ENCODE measurements around the gene C2orf15.

DNA sequence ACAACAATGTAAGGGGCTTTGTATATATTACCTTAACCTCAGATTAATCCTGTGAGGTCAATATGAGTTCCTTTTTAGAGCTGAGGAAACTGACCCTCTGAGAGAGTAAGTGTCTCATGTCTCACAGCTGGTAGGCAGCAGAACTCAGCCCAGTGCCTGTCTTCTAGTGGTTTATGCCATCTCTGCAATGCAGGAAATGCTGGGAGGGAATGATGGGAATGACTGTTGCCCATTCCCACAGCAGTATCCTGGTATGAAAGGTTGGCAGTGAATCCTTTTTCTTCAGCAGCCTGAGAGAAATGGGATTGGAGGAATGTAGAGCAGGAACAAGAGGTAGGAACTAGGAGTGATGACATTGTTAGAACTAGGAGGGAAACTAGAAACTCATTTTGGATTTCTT lies 45.5 kb downstream of the C2orf15 start:
- TF ChIP-seq POLR2A (conservative IDR thresholded peaks at IDR 0.05) (no peak), ZSCAN29 (IDR thresholded peaks at IDR 0.05) (no peak), BRD4 (IDR thresholded peaks at IDR 0.05) (no peak)
- TF ChIP-seq, protein P1, sequence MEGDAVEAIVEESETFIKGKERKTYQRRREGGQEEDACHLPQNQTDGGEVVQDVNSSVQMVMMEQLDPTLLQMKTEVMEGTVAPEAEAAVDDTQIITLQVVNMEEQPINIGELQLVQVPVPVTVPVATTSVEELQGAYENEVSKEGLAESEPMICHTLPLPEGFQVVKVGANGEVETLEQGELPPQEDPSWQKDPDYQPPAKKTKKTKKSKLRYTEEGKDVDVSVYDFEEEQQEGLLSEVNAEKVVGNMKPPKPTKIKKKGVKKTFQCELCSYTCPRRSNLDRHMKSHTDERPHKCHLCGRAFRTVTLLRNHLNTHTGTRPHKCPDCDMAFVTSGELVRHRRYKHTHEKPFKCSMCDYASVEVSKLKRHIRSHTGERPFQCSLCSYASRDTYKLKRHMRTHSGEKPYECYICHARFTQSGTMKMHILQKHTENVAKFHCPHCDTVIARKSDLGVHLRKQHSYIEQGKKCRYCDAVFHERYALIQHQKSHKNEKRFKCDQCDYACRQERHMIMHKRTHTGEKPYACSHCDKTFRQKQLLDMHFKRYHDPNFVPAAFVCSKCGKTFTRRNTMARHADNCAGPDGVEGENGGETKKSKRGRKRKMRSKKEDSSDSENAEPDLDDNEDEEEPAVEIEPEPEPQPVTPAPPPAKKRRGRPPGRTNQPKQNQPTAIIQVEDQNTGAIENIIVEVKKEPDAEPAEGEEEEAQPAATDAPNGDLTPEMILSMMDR (IDR thresholded peaks at IDR 0.05 in 2 of 3, conservative IDR thresholded peaks at IDR 0.05 in 1 of 3; ENCODE audit: insufficient read depth in 2 of 3, low read depth in 1 of 3, low read length in 3 of 3), result no peak
- TF ChIP-seq, protein P2, sequence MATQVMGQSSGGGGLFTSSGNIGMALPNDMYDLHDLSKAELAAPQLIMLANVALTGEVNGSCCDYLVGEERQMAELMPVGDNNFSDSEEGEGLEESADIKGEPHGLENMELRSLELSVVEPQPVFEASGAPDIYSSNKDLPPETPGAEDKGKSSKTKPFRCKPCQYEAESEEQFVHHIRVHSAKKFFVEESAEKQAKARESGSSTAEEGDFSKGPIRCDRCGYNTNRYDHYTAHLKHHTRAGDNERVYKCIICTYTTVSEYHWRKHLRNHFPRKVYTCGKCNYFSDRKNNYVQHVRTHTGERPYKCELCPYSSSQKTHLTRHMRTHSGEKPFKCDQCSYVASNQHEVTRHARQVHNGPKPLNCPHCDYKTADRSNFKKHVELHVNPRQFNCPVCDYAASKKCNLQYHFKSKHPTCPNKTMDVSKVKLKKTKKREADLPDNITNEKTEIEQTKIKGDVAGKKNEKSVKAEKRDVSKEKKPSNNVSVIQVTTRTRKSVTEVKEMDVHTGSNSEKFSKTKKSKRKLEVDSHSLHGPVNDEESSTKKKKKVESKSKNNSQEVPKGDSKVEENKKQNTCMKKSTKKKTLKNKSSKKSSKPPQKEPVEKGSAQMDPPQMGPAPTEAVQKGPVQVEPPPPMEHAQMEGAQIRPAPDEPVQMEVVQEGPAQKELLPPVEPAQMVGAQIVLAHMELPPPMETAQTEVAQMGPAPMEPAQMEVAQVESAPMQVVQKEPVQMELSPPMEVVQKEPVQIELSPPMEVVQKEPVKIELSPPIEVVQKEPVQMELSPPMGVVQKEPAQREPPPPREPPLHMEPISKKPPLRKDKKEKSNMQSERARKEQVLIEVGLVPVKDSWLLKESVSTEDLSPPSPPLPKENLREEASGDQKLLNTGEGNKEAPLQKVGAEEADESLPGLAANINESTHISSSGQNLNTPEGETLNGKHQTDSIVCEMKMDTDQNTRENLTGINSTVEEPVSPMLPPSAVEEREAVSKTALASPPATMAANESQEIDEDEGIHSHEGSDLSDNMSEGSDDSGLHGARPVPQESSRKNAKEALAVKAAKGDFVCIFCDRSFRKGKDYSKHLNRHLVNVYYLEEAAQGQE (IDR thresholded peaks at IDR 0.05; ENCODE audit: borderline replicate concordance), result no peak
- TF ChIP-seq, protein P2 (CRISPR knock-in tag; IDR thresholded peaks at IDR 0.05; ENCODE audit: low read depth), result no peak
- TF ChIP-seq, protein P3, sequence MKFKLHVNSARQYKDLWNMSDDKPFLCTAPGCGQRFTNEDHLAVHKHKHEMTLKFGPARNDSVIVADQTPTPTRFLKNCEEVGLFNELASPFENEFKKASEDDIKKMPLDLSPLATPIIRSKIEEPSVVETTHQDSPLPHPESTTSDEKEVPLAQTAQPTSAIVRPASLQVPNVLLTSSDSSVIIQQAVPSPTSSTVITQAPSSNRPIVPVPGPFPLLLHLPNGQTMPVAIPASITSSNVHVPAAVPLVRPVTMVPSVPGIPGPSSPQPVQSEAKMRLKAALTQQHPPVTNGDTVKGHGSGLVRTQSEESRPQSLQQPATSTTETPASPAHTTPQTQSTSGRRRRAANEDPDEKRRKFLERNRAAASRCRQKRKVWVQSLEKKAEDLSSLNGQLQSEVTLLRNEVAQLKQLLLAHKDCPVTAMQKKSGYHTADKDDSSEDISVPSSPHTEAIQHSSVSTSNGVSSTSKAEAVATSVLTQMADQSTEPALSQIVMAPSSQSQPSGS (CRISPR knock-in tag; IDR thresholded peaks at IDR 0.05), result no peak
